Effector CD8-positive, alpha-beta T cell (primary cell): ENCODE data around the gene OPCML.

ENCODE experiments used
- DNase-seq: peaks from one replicate; lab custom pipeline; 2025; lab: John Stamatoyannopoulos, UW

OPCML gene

DNA sequence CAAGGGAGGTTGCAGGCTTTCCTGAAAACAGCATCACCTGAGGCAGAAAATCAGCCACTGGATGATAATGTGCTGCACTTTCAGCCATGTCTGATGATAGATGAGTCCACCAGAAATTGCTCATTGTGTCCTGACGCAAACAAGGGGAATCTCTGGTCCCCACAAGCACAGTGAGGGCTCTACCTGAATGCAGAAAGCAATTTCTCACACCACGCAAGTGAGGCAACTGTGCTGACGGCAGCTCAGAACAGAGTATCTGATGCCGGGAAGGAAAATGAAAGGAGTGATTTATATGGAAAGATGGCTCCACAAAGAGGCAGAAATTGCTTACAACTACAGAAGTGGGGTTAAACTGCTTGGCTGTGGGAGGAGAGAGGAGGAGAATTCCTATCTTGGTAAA lies 867.1 kb downstream of the OPCML start:
- no peak for DNase-seq

DNA sequence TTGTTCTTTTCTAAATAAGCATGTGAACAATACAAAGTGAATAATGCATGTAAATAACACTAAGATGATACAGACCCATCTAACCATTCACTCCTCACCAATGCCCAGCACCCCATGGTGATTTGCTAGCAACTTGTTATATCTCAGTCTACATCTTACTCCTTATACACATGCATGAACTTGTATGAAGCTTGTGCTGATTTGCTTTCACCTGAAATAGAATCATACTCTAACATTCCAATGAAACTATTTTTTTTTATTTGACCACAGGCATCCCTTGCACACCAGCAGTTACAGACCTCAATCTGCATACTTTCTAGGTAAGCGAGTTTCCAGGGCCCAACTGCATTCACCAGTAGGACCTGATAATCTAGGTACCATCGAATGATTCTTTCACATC lies 873.6 kb downstream of the OPCML start:
- no peak for DNase-seq

DNA sequence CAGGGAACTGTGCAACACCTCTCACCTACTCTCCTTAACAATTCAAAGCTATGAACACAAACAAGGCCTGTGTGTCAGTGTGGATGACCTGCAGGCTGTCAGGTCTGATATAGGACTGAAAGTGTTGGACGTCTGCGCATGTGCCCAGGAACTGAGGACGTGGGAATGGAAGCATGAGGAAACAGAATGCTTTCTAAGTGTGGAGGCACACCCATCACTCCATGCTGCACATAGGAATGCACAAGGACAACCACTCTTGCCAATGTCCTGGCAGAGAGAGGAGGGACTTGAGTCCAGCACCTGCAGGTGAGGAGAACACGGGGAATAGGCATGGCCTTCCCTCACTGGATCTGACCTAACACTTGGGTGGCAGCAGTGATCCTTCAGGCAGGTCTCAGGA lies 874.3 kb downstream of the OPCML start:
- DNase-seq: no peak

DNA sequence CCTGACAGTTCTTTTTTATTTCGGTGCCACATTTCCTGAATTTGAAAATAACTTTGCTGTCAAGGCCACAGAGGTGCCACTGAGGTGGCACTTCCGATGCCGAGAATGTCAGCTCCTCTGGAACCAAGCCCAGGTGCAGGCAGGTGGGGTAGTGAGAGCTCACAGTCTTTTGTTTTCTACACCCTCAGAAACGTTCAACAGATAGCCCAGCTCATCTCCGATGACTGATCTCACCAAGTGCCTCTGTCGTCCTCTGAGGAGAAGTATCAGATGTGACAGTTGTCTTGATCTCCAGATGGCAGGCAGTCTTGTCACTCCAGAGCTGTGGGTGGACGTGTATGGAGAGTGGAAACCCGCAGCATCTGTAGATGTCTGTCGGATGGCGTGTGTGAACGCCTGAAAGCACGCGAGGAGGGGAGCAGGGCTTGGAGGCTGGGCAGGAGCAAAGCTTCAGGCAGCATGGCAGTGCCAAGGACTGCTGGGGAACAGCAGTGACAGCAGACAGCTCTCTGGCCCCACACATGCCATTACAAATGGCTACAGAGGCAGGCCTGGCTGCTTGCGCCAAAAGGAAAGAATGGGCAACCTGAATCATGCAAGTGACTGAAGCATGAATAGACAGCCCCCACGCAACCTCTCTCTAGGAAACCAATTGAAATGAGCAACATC lies 877.0 kb downstream of the OPCML start:
- DNase-seq: no peak

DNA sequence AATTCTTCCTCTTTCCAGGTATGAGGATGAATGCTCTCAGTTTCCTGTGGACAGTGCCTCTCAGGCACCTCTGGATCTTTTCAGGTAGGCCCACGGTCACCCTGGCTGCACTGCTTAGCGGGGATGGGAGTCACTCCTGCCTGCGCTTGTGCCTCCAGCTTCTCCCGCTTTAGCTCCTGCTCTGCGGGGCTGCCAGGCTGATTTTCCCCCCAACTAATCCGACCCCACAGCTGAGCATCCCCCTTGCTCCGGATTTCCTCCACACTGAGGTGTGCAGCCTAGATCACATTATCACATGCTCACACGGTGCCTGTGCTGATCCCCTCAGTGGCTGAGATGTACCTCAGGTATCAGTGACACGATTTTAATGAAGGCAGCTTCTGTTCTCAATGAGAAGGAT lies 879.1 kb downstream of the OPCML start:
- DNase-seq: no peak

DNA sequence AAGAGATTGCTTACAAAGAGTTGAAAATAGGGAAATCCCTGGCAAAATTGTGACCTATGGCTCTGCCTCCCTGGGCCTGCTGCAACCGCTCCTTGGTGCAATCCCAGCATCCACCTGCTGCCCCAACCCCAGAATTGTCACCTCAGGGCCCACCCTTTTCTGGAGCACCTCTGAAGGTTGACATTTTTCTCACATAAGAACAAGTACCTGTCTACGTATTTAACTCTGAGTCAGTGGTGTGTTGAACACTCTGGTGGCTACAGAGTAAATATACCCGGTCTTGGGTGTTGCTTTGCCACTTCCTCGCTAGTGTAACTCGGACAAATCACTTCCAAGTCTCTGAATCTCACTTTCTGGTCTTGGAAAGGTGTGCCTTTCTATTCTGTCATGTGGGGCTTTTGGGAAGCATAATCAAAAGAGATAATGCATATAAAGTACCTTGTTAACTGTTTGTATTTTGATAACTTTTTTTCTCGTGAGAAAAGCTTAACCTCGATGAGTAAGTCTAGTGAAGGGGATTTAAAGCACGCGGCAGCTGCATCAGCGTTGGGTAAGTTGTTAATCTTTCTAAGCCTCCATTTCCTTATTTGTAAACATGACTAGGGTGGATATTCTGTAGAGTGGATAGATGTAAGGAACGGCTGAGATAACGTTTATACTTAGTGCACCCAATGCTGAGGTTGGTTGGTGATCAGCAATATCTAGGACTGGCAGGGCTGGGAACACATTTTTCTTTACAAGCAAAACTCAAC lies 881.2 kb downstream of the OPCML start:
- DNase-seq: no peak

DNA sequence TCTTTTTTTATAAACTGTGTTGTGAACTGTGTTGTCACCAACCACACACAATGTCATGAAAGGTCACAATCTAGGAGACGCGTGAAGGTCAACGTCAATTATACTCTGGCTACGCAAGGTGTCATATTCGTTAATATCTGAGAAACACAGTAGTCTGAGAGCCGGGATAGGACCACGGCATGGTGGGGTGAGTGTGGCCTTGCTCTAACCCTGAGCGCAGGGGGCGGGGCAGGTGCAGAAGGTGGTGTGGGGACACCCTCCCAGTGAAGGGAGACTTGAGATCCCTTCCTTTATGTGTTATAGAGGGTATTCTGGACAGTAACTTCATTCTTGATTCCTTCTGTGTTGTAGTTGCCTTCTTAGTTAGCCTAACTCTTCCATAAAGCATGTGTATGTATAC lies 883.0 kb downstream of the OPCML start:
- DNase-seq: no peak

DNA sequence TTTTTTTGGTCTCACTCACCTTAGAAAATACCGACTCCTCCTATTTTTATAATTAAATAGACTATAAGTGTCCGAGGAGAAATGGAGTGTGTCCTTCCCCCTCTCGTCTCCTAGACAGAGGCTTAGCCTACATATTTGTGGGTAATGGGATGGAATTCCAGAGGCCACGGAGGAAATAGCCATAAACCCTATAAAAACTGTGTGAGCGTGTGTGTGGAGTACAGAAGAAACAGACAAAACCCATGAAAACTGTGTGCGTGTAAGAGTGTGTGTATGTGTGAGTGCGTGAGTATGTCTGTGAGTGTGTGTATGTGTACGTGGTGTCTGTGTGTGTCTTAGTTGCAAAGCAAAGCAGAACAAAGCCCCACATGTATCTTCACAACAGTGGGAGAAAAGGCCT lies 883.5 kb downstream of the OPCML start:
- DNase-seq: no peak

DNA sequence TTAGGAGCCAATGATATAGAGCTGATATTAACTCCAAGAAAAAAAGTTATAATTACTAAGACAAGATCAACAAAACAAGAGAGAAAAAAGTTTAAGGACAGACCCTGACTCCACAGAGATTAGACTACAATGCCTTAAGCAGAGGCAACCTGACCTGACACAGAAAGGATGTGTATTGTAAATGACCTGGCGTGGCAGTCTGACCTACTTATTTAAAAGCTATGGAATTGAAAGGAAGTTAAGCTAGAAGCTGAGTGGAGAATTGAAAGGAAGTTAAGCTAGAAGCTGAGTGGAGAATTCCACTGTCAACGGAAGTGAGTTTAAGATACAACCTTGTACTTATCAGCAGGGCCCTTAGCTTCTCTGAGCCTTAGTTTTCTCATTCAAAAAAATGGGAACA lies 885.4 kb downstream of the OPCML start:
- no peak for DNase-seq

DNA sequence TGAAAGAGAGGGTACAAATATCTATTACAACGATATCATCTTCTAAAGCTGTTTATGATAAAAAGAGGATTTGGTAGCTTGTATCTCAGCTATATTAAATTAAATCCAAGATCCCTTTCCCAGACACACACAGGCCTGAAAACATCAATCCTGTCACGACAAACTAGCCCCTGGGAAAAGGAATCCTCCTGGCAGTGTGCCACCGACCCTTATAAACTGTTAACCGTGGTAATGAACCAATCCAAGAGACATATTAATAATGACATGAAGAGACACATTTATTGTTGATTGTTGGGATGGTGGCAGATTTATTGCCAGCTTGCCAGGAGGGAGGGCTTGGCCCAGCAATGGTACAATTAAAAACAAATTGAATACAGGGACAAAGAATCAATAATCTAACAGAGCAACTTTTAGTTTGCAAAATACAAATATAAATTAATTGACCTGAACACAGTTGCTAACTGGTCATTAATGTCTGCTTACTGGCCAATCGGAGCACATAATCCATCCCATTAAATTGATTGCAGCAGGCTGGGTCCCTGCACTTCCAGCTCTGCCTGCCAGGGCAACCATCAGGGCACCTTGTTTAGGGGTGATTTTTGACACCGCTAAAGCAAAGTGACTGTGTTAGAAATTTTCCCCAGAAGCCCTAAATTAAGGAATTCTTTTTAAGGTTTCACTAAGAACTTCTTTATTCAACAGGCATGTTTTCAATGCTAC lies 887.6 kb downstream of the OPCML start:
- no peak for DNase-seq

DNA sequence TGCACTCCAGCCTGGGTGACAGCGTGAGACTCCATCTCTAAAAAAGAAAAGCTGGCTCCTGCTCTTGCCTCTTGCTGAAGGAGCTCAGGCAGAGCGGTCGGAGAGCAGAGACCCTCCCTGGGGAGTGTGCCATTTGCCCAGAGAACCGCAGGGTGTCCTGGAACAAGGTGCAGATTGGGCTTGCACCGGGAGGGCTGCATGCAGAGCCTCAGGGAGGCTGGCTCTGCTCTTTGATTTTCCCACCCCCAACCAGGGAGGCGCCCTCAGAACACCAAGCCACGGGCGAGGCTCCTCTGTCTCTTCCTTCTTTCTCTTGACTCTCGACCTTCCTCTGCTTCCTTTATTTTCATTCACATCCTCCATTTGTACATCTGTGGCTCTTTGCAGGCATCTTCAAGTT lies 889.1 kb downstream of the OPCML start:
- no peak for DNase-seq

DNA sequence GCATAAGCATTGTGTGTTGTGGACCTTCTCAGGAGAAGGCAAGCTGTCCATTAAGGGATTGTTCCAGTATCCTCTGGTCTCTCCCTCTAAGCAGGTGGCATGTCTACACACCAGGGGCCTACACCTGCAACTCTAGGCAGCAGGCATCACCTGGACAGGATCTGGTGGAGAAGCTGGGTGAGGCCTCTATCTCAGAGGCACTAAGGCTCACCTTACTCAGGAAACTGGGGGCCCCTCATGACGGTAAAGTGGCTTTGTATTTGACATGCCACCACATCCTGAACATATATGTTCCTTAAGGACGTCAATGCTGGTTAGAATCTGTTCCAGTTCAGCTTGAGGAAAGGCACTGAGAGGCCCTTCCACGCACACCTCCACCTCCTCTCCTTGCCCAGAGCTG lies 891.3 kb downstream of the OPCML start:
- DNase-seq: no peak

DNA sequence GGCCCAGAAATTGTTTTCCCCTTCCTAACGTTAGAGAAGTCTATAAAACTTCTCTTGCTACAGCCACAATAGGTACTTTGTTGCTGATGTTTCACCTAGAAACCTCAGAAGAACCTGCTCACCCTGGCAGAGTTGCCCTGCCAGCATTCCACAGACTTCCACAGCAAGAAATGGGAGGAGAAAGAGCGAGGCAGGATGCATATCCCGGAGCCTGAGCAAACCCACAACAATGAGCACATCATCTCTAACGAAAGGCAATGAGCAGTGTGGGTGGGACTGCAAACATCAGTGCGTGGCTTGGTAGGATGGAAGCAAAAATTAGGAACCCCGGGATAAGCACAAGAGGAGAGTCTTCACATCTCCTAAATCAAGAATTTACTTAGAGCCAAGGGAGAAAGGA lies 892.3 kb downstream of the OPCML start:
- DNase-seq: no peak

DNA sequence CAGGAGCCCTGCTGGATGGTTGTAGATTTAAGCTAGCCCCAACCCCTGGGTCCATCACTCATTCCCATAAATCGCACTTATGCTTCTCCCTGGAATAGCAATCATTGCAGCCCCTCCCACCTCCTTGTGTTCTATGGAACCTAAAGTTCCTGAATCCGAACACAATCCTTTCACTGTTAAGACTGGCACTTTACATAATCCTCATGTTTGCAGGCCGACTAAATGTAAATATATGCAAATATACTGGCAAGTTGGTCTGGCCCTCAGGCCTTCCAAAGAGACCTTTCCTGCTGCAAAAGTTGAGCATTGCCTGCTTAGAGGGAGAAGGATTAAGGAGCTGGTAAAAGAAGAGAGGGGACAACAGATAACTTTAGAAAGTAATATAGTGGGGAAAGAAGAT lies 892.9 kb downstream of the OPCML start:
- no peak for DNase-seq

DNA sequence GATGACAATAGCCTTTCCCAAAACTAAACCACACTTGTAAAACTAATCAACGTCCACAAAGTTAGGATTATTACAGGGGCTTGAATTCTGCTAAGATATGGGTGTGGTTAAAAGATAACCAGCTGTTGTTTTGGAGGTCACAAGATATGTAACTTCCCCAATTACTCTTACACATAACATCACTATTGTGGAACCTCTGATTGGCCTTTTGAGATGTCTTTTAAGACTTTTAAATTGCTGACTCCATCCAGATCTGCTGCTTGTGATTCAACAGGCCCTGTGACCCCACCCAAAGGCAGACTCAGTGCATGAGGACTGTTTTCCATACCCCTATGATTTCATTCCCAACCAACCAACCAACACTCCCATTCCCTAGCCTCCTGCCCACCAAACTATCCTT lies 893.9 kb downstream of the OPCML start:
- DNase-seq: no peak

DNA sequence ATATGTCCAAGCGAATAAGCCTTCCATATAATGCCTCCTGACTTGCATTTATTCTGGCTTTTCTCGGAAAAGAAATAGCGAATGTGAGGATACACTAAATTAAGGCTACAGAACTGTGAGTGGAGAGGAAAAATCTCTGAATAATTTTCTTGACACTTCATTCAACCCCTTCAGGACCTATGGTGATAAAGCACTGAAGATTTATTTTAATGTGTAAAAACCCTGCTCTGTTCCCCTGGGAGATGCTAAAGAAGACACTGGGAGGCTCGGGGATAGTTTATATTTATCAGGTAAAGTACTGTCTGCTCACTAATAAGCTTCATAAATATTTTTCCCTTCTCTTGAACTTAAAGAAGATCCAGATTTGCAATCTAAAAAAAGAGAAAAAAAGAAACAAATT lies 895.8 kb downstream of the OPCML start:
- no peak for DNase-seq

DNA sequence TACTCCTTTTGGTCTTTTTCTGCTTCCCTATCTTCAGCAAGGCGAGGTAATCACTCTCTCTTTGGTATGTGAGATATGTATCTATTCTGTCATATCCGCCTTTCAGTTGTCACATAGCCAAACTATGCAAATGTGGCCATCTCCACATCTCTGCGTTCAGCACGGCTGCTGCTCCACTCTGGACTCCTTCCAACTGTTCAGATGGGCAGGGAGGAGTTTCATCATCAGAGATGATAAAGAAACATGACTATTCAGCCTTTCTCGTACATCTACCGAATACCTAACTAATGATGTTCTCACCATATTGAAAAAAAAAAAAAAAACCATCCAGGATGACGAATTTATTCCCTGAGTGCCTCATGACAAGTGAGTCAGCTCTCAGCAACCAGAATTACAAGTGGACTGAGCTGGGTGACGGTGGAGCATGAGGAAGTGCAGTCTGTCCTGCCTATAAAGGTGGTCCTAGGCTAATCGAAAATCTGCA lies 899.6 kb downstream of the OPCML start:
- DNase-seq: no peak

DNA sequence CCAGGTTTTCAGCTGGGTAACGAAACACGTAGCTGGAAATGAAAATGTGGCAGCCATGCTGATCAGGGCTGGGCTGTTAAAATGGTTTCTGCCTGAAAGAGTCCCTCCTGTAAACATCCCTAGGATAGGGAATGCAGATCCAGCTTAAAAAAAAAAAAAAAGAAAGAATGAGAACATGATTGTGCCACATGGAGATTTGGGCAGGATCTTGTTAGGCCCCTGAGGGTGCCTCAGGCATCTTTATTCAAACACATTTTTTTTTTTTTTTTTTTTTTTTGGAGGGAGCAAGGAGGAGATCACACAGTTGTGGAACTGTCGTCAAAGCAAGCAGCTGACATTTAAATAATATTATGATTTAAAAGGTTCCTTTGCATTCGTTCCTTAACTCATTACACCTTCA lies 900.3 kb downstream of the OPCML start:
- no peak for DNase-seq

DNA sequence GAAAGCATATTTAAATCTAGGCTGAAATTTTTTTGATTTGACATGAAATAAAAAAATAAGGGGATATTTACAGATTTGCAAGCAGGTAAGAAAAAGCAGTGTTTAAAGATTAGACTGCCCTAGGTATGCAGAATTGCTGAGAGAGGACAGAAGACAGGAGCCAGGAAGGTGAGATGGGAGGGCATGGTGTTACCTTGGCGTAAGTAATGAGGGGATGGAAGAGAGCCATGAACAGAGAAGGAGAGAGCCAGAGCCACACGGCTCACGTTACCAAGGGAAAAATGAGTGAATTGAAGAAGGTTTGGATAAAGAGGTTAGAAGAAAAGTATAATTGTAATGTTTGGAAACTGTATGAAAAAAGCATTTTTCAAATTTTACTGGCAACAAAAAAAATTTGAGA lies 904.3 kb downstream of the OPCML start:
- no peak for DNase-seq

DNA sequence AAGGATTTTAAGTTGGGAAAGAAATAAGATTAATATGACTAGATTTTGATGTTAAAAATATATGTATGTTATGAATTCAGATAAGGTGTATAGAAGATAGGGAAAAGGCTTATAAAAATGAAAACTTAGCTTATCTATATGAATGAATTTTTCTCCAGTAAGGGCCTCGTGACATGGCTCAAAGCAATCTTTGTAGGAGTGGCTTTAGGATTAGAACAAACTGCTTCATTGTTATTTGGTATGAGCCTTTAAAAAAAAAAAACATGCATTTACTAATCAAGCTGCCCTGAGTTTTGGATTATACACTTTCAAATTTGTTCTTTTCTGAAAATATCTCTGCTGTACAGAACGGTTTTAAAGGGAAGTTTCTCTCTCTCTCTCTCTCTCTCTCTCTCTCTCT lies 905.9 kb downstream of the OPCML start:
- no peak for DNase-seq

DNA sequence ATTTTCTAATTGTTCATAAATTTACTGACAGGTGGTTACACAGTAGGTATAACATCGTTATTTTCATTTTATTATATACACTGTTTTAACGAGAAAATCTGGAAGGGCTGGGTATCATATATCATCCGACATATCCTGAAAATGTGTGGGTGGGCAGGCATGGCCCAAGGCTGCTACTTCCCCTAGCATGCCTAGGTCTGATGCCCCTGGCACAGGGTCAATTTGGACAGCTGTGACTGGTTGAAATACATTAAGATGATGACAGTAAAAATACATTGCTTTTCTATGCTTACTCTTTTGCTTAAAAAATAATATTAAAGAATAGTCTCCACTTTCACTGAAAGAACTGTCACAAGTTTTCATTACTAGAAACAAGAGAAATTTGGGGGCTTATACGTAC lies 908.8 kb downstream of the OPCML start:
- DNase-seq: no peak

DNA sequence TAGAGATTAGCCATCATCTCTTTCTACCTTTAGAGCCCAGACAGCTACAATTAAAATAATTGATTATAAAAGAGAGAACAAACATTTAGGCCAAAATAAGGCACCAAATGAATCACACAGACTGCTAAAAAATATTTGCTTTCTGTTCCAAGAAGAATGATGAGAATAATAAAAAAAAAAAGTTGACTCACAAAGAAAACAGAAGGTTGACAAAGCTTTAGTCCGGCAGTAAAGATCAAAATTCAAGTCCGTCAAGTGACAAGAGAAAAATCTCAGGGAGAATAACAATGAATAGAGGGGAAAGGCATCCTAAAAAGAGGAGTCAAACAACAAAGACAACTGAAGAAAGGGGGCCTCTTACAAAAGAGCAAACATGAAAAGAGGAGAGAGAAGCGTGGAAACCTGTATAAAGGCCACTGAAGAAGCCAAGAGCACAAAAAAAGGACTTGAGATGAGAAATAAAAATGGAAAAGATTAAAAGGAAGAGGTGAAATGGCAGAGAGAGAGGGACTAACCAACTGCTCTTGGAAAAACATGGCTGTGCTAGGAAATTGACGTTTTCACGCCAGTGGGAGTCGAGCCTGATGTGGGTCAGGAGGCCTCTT lies 910.2 kb downstream of the OPCML start:
- no peak for DNase-seq

DNA sequence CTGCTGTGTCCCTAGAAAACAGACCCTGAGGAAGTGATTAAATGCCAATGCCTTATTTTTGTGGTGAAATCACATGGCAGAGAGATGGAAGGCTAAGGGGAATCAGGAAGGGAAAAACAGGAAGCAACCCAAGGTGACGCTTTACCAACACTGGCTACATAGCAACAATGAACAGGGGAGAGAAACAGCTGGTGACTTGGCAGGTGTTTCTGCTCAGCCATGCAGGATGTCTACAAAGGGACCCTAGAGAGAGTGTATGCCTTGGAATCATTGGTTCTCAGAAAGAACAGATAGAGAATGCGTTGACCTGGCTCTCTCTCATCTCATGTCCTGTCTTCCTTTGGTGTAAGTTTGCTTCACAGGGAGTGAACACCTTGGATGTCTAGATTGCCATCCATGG lies 911.9 kb downstream of the OPCML start:
- no peak for DNase-seq
